Mesendoderm (in vitro differentiated cells): Measurements from ENCODE around the gene TFDP1.
A peak's percentile ranks its signal among the peaks of the same experiment; 100 is the strongest.
"Not testable (repeated sequence)": the region's sequence is repeated elsewhere in the genome, so short reads cannot be mapped to it uniquely, and the experiment has no call there.

Experiments used
- DNase-seq: peaks from one replicate; pipeline ENCODE4 v3.0.0; 2013
- H2AK5ac ChIP-seq: 2 replicates; pipeline ENCODE4 v1.6.1; 2013; ENCODE audit warnings: low read length, inconsistent platforms
- H2BK120ac ChIP-seq: 2 replicates; pipeline ENCODE4 v1.6.1; 2013; ENCODE audit warnings: low read depth, mild to moderate bottlenecking, low read length, moderate library complexity, mixed read lengths
- H2BK15ac ChIP-seq: replicated peaks from 2 replicates; pipeline ENCODE4 v1.6.1; 2013; ENCODE audit warnings: low read depth, mild to moderate bottlenecking, moderate library complexity
- H2BK5ac ChIP-seq: 2 replicates; pipeline ENCODE4 v1.6.1; 2013; ENCODE audit warnings: low read length, inconsistent platforms
- H3K18ac ChIP-seq: 2 replicates; pipeline ENCODE4 v1.6.1; 2013; ENCODE audit warnings: mild to moderate bottlenecking, low read length, mixed read lengths
- H3K23ac ChIP-seq: one replicate; pipeline ENCODE4 v1.6.1; 2013; ENCODE audit warnings: low read length
- H3K27ac ChIP-seq: 2 replicates; pipeline ENCODE4 v1.5.1; 2013; ENCODE audit warnings: low read depth, mild to moderate bottlenecking, inconsistent platforms, low read length, moderate library complexity
- H3K27me3 ChIP-seq: 2 replicates; pipeline ENCODE4 v1.6.1; 2013; ENCODE audit warnings: low read length, control low read depth, mild to moderate bottlenecking, inconsistent platforms; ENCODE audit not compliant: insufficient read depth, poor library complexity
- H3K36me3 ChIP-seq: 2 replicates; pipeline ENCODE4 v1.6.1; 2013; ENCODE audit warnings: low read length, inconsistent platforms; ENCODE audit not compliant: control insufficient read depth, insufficient read depth
- H3K4ac ChIP-seq: one replicate; pipeline ENCODE4 v1.6.1; 2013; ENCODE audit warnings: low read depth, mild to moderate bottlenecking, low read length, moderate library complexity
- H3K4me1 ChIP-seq: 2 replicates; pipeline ENCODE4 v1.6.1; 2013; ENCODE audit warnings: low read depth, low read length, inconsistent platforms; ENCODE audit not compliant: control insufficient read depth
- H3K4me2 ChIP-seq: 2 replicates; pipeline ENCODE4 v1.6.1; 2013; ENCODE audit warnings: low read length
- H3K4me3 ChIP-seq: 2 replicates; pipeline ENCODE4 v1.5.1; 2013; ENCODE audit warnings: mild to moderate bottlenecking, low read length
- H3K56ac ChIP-seq: one replicate; pipeline ENCODE4 v1.6.1; 2013; ENCODE audit warnings: low read length
- H3K79me1 ChIP-seq: 2 replicates; pipeline ENCODE4 v1.6.1; 2013; ENCODE audit warnings: low read length, inconsistent platforms
- H3K79me2 ChIP-seq: 2 replicates; pipeline ENCODE4 v1.6.1; 2013; ENCODE audit warnings: mild to moderate bottlenecking, low read length; ENCODE audit not compliant: control insufficient read depth, insufficient read depth
- H3K9ac ChIP-seq: 2 replicates; pipeline ENCODE4 v1.6.1; 2013; ENCODE audit warnings: low read length, inconsistent platforms
- H4K5ac ChIP-seq: one replicate; pipeline ENCODE4 v1.6.1; 2013; ENCODE audit warnings: low read length
- H4K8ac ChIP-seq: one replicate; pipeline ENCODE4 v1.6.1; 2013; ENCODE audit warnings: low read depth, mild to moderate bottlenecking, control low read depth, low read length, moderate library complexity
- WGBS: extraction: QIAGEN DNeasy Blood & Tissue Kit; methylation state at CpG from one replicate; pipeline ENCODE4 v1.1.7; 2013; ENCODE audit warnings: low lambda C conversion rate, missing lambda C conversion rate; ENCODE audit not compliant: insufficient coverage; ENCODE audit errors: extremely low coverage; 5-methylcytosine and 5-hydroxymethylcytosine counted together

Gene TFDP1

GRCh38 chr13:113623491-113624234, 39.1 kb downstream of the TFDP1 start:
- no peaks in the 10 kb centered on the region for H3K4me1 ChIP-seq
- H3K36me3 ChIP-seq: peaks cover 5% of the 10 kb centered on the region
- H3K9ac ChIP-seq: no peak overlapping the region
- no peak overlapping the region for H4K5ac ChIP-seq
- no peak overlapping the region for H4K8ac ChIP-seq
- peaks cover 27% of the 10 kb centered on the region for H3K79me2 ChIP-seq
- H3K4ac ChIP-seq: no peak overlapping the region
- no peak overlapping the region for H3K18ac ChIP-seq
- H3K4me2 ChIP-seq: no peak overlapping the region
- H3K4me3 ChIP-seq: no peak overlapping the region
- H2AK5ac ChIP-seq: no peak overlapping the region
- H3K23ac ChIP-seq: no peak overlapping the region
- H2BK5ac ChIP-seq: no peak overlapping the region
- no CpG with 5 or more reads among the region's 20 CpGs for WGBS
- no peak overlapping the region for H2BK15ac ChIP-seq
- H3K56ac ChIP-seq: no peak overlapping the region
- no peaks in the 10 kb centered on the region for H3K27me3 ChIP-seq
- H3K79me1 ChIP-seq: peaks cover 11% of the 10 kb centered on the region
- DNase-seq: no peak
- no peak overlapping the region for H2BK120ac ChIP-seq
- H3K27ac ChIP-seq: no peak overlapping the region

- Histone ChIP-seq H3K4me3 (no peak overlapping the region), H3K79me2 (peaks cover 29% of the 10 kb centered on the region), H3K56ac (no peak overlapping the region), H3K18ac (no peak overlapping the region), H3K4me2 (no peak overlapping the region), H3K79me1 (peaks cover 14% of the 10 kb centered on the region), H3K4ac (no peak overlapping the region), H3K23ac (no peak overlapping the region), H3K36me3 (peaks cover 5% of the 10 kb centered on the region), H2AK5ac (no peak overlapping the region), H3K4me1 (no peaks in the 10 kb centered on the region), H3K9ac (no peak overlapping the region), H3K27ac (no peak overlapping the region), H3K27me3 (no peaks in the 10 kb centered on the region), H2BK5ac (no peak overlapping the region), H2BK120ac (no peak overlapping the region), H4K5ac (no peak overlapping the region), H2BK15ac (no peak overlapping the region), H4K8ac (no peak overlapping the region)
- DNase-seq: no peak
- no CpG with 5 or more reads among the region's 9 CpGs for WGBS
Measured at GRCh38 chr13:113624235-113624587, 39.7 kb downstream of the TFDP1 start.

GRCh38 chr13:113624640-113625304, 40.2 kb downstream of the TFDP1 start:
- DNase-seq, H3K56ac ChIP-seq, H3K4me2 ChIP-seq, H4K8ac ChIP-seq, H3K36me3 ChIP-seq, H3K23ac ChIP-seq, H3K9ac ChIP-seq, H4K5ac ChIP-seq, H2BK15ac ChIP-seq, H3K4me3 ChIP-seq, H3K18ac ChIP-seq, H2AK5ac ChIP-seq, H3K4ac ChIP-seq, H3K27me3 ChIP-seq, H2BK120ac ChIP-seq, H2BK5ac ChIP-seq, H3K27ac ChIP-seq, H3K4me1 ChIP-seq: not testable (repeated sequence)
- WGBS: no CpG with 5 or more reads among the region's 14 CpGs
- H3K79me1 ChIP-seq: peaks cover 19% of the 10 kb centered on the region
- H3K79me2 ChIP-seq: peaks cover 30% of the 10 kb centered on the region

GRCh38 chr13:113625965-113626721, 41.6 kb downstream of the TFDP1 start:
- Histone ChIP-seq H4K8ac (no peak overlapping the region), H3K27ac (no peak overlapping the region), H3K27me3 (no peaks in the 10 kb centered on the region), H2AK5ac (no peak overlapping the region), H2BK5ac (no peak overlapping the region), H2BK120ac (no peak overlapping the region), H2BK15ac (no peak overlapping the region), H3K36me3 (peaks cover 5% of the 10 kb centered on the region), H3K18ac (no peak overlapping the region), H3K56ac (no peak overlapping the region), H3K4me1 (no peaks in the 10 kb centered on the region), H3K79me2 (peaks cover 32% of the 10 kb centered on the region), H3K4me3 (no peak overlapping the region), H3K4ac (no peak overlapping the region), H3K4me2 (no peak overlapping the region), H3K9ac (no peak overlapping the region), H4K5ac (no peak overlapping the region), H3K23ac (no peak overlapping the region), H3K79me1 (peaks cover 22% of the 10 kb centered on the region)
- no CpG with 5 or more reads among the region's 24 CpGs for WGBS
- DNase-seq: peak; percentile 7

- Histone ChIP-seq H3K4me3 (no peak overlapping the region), H3K4me2 (no peak overlapping the region), H2BK120ac (no peak overlapping the region), H3K27me3 (no peaks in the 10 kb centered on the region), H3K56ac (no peak overlapping the region), H4K8ac (no peak overlapping the region), H3K79me1 (peaks cover 26% of the 10 kb centered on the region), H3K27ac (no peak overlapping the region), H3K4me1 (no peaks in the 10 kb centered on the region), H3K36me3 (peaks cover 10% of the 10 kb centered on the region), H3K18ac (no peak overlapping the region), H3K4ac (no peak overlapping the region), H2BK15ac (no peak overlapping the region), H3K79me2 (peaks cover 32% of the 10 kb centered on the region), H3K9ac (no peak overlapping the region), H2AK5ac (no peak overlapping the region), H3K23ac (no peak overlapping the region), H2BK5ac (no peak overlapping the region), H4K5ac (no peak overlapping the region)
- no CpG with 5 or more reads among the region's 16 CpGs for WGBS
- DNase-seq: no peak
Measured at GRCh38 chr13:113627136-113627535, 42.6 kb downstream of the TFDP1 start.
